GM21447 (cell line): Measurements from ENCODE around the gene WDR20.
A peak's percentile ranks its signal among the peaks of the same experiment; 100 is the strongest.
"Not testable (repeated sequence)": the region's sequence is repeated elsewhere in the genome, so short reads cannot be mapped to it uniquely, and the experiment has no call there.

ENCODE experiments used
- ATAC-seq: cut with Tn5 transposase; IDR thresholded peaks from one replicate; pipeline ENCODE4 v1.9.1; 2021; ENCODE audit not compliant: unreplicated experiment

Gene WDR20

GRCh38 chr14:102131741-102132140 is 8.0 kb upstream of the WDR20 start:
- no peak for ATAC-seq

GRCh38 chr14:102134021-102134420 is 5.7 kb upstream of the WDR20 start:
- not testable (repeated sequence) for ATAC-seq

GRCh38 chr14:102134719-102135118 is 5.0 kb upstream of the WDR20 start:
- ATAC-seq, result not testable (repeated sequence)

GRCh38 chr14:102135456-102135855 is 4.2 kb upstream of the WDR20 start:
- not testable (repeated sequence) for ATAC-seq

- ATAC-seq, result no peak
Measured at GRCh38 chr14:102138535-102138934, 1.2 kb upstream of the WDR20 start.

- ATAC-seq, result peak; percentile 9
Measured at GRCh38 chr14:102138961-102139285, 774 bp upstream of the WDR20 start.

- peak; percentile 19 for ATAC-seq
Measured at GRCh38 chr14:102140027-102140749, 491 bp downstream of the WDR20 start.

GRCh38 chr14:102140750-102141145 is 1.1 kb downstream of the WDR20 start:
- ATAC-seq, result no peak

GRCh38 chr14:102141797-102142196 is 2.1 kb downstream of the WDR20 start:
- no peak for ATAC-seq

- ATAC-seq, result no peak
Measured at GRCh38 chr14:102144914-102145313, 5.2 kb downstream of the WDR20 start.

- ATAC-seq, result no peak
Measured at GRCh38 chr14:102145395-102145794, 5.7 kb downstream of the WDR20 start.

GRCh38 chr14:102146423-102146822 is 6.7 kb downstream of the WDR20 start:
- no peak for ATAC-seq

- no peak for ATAC-seq
Measured at GRCh38 chr14:102150083-102150482, 10.4 kb downstream of the WDR20 start.

GRCh38 chr14:102150744-102151143 is 11.0 kb downstream of the WDR20 start:
- no peak for ATAC-seq

- ATAC-seq, result not testable (repeated sequence)
Measured at GRCh38 chr14:102151411-102151810, 11.7 kb downstream of the WDR20 start.

GRCh38 chr14:102154121-102154520 is 14.4 kb downstream of the WDR20 start:
- ATAC-seq, result no peak

- ATAC-seq, result no peak
Measured at GRCh38 chr14:102154821-102155549, 15.3 kb downstream of the WDR20 start.

- no peak for ATAC-seq
Measured at GRCh38 chr14:102157346-102157745, 17.6 kb downstream of the WDR20 start.

GRCh38 chr14:102158797-102159196 is 19.1 kb downstream of the WDR20 start:
- ATAC-seq, result no peak

- no peak for ATAC-seq
Measured at GRCh38 chr14:102159841-102160240, 20.1 kb downstream of the WDR20 start.

- no peak for ATAC-seq
Measured at GRCh38 chr14:102162487-102162886, 22.8 kb downstream of the WDR20 start.

- no peak for ATAC-seq
Measured at GRCh38 chr14:102164241-102164641, 24.5 kb downstream of the WDR20 start.

- no peak for ATAC-seq
Measured at GRCh38 chr14:102164965-102165364, 25.3 kb downstream of the WDR20 start.
